Activated CD8-positive, alpha-beta T cell treated with anti-CD3 and anti-CD28 coated beads for 36 hours (primary cell): Measurements from ENCODE around the gene SFSWAP. TPM values are rescaled to one million over a fixed set of nuclear protein-coding genes. Genes with fewer than 3 reads are reported as not detected.

ENCODE experiments used
- ATAC-seq: fragments of 200-7000 bp; cut with Tn5 transposase; one replicate; pipeline ENCODE4 v1.10.0; 2021; ENCODE audit warnings: mild to moderate bottlenecking, moderate library complexity
- CTCF ChIA-PET: fragments of 350-600 bp; sonication (Branson Sonifier 250); formaldehyde crosslinking; loops from one replicate; lab custom pipeline; 2021; ENCODE audit warnings: antibody characterized with exemption; lab: Charles Lee
- POLR2A ChIA-PET: fragments of 350-600 bp; sonication (Branson Sonifier 250); formaldehyde crosslinking; loops from one replicate; lab custom pipeline; 2021; ENCODE audit warnings: antibody characterized with exemption; lab: Charles Lee
- DNase-seq: peaks from one replicate; pipeline ENCODE4 v3.0.0-alpha.2; 2020
- H3K27ac Mint-ChIP-seq: one replicate; pipeline ENCODE4 v1.8.0; 2021; ENCODE audit warnings: mild to moderate bottlenecking, mixed read lengths
- H3K27me3 Mint-ChIP-seq: one replicate; pipeline ENCODE4 v1.8.0; 2021; ENCODE audit warnings: mixed read lengths
- H3K36me3 Mint-ChIP-seq: one replicate; pipeline ENCODE4 v1.8.0; 2021; ENCODE audit warnings: low read depth, mixed read lengths
- H3K4me1 Mint-ChIP-seq: one replicate; pipeline ENCODE4 v1.8.0; 2021; ENCODE audit warnings: low read depth, mixed read lengths
- H3K4me3 Mint-ChIP-seq: one replicate; pipeline ENCODE4 v1.8.0; 2021; ENCODE audit warnings: mild to moderate bottlenecking, moderate library complexity, mixed read lengths
- H3K9me3 Mint-ChIP-seq: one replicate; pipeline ENCODE4 v1.8.0; 2021; ENCODE audit warnings: mixed read lengths
- intact Hi-C: fragments of 100-400 bp; cut with micrococcal nuclease; formaldehyde crosslinking; loops from one replicate; pipeline ENCODE4 v1.10.0; 2022
- total RNA-seq, 2 experiments: library from RNA; stranded (reverse); gene quantifications; one replicate each; pipeline ENCODE4 v1.2.3, GENCODE V29; 2021
- TF ChIP-seq, protein P1 (sequence below): fragments of 200-600 bp; IDR thresholded peaks from one replicate; pipeline ENCODE4 v1.8.0; 2022; ENCODE audit warnings: antibody characterized with exemption, mild to moderate bottlenecking

Gene SFSWAP
- total RNA-seq, 2 experiments from 2014 or later: 47.6 to 49.3 TPM

DNA sequence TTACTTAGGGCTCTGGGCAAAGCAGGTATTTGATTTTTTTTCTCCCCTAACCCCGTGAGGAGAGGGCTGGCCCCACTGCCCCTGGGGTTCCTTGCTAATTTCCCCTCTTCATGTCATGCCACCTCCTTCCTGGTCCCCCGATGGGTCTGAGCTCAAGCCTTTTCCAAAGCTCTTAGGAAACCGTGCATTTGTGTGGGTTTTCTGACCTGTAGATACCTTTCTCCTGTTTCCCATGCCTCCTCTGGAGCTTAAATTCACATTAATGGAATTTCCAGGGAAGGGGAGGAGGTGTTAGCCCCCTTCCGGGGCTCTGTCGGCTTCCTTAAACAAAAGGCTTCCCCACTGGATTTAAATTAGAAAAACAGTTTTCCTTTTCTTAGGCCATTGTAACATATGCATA is 12.6 kb downstream of the SFSWAP start:
- H3K27me3 Mint-ChIP-seq: no peaks in the 10 kb centered on the region
- ChIA-PET CTCF (no interaction called here), POLR2A (interaction anchor here (1.3 kb wide), 1 partner anchor 9 kb away, joined by 3 read pairs; no protein-coding TSS in a partner anchor)
- no peak overlapping the region for H3K4me3 Mint-ChIP-seq
- peak overlapping the region; percentile 52 for H3K27ac Mint-ChIP-seq
- H3K9me3 Mint-ChIP-seq: no peaks in the 10 kb centered on the region
- intact Hi-C loops: no loop called here
- DNase-seq (no peak), ATAC-seq (no peak)
- peaks cover 55% of the 10 kb centered on the region for H3K36me3 Mint-ChIP-seq
- TF ChIP-seq, protein P1, sequence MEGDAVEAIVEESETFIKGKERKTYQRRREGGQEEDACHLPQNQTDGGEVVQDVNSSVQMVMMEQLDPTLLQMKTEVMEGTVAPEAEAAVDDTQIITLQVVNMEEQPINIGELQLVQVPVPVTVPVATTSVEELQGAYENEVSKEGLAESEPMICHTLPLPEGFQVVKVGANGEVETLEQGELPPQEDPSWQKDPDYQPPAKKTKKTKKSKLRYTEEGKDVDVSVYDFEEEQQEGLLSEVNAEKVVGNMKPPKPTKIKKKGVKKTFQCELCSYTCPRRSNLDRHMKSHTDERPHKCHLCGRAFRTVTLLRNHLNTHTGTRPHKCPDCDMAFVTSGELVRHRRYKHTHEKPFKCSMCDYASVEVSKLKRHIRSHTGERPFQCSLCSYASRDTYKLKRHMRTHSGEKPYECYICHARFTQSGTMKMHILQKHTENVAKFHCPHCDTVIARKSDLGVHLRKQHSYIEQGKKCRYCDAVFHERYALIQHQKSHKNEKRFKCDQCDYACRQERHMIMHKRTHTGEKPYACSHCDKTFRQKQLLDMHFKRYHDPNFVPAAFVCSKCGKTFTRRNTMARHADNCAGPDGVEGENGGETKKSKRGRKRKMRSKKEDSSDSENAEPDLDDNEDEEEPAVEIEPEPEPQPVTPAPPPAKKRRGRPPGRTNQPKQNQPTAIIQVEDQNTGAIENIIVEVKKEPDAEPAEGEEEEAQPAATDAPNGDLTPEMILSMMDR: no peak
- peaks cover 9% of the 10 kb centered on the region for H3K4me1 Mint-ChIP-seq

DNA sequence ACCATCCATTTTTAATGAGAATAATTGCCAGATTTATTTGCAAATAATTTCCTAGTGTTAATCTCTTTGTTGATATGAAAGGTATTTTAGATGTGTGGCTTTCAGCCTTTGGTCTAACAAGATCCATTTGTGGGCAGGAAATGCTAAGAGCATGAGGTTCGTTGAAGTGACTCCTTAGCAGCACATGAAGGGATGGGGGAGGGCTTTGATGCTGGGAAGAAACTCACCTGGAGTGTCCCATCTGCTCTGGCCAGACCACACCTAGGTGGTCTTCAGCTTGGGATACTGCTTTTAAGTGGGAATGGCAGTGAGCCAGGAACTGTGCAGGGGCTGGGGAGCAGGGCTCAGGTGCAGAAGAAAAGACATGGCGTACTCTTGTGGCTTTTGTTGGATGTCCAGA is 13.6 kb downstream of the SFSWAP start:
- ChIA-PET POLR2A (no interaction called here), CTCF (no interaction called here)
- TF ChIP-seq, protein P1: no peak
- peaks cover 55% of the 10 kb centered on the region for H3K36me3 Mint-ChIP-seq
- no peak for ATAC-seq
- no peaks in the 10 kb centered on the region for H3K9me3 Mint-ChIP-seq
- H3K27ac Mint-ChIP-seq: peak overlapping the region; percentile 25
- peaks cover 9% of the 10 kb centered on the region for H3K4me1 Mint-ChIP-seq
- DNase-seq: no peak
- no peak overlapping the region for H3K4me3 Mint-ChIP-seq
- H3K27me3 Mint-ChIP-seq: no peaks in the 10 kb centered on the region
- intact Hi-C loops: no loop called here

DNA sequence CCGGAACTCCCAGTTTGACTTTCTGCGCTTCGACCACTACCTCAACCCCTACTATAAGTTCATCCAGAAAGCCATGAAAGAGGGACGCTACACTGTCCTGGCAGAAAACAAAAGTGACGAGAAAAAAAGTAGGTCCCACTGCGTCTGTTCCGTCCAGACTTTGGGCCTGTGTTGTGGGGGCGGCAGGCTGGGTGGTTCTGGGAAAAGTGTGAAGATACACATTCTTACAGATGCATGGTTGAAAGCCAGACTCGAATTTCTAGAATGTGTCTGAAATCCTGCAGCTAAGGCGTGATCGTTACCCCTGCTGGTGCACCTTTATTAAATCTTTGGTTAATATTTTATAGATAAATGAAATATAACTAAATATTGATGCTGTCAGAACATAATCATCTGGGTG is 14.6 kb downstream of the SFSWAP start:
- Mint-ChIP-seq H3K4me1 (peaks cover 9% of the 10 kb centered on the region), H3K4me3 (no peak overlapping the region), H3K36me3 (peaks cover 55% of the 10 kb centered on the region), H3K27ac (no peak overlapping the region), H3K27me3 (no peaks in the 10 kb centered on the region), H3K9me3 (no peaks in the 10 kb centered on the region)
- no peak for DNase-seq
- intact Hi-C loops: no loop called here
- TF ChIP-seq, protein P1: no peak
- ChIA-PET CTCF (interaction anchor here (1.0 kb wide), 1 partner anchor 9 kb away, joined by 4 read pairs; no protein-coding TSS in a partner anchor), POLR2A (interaction anchor here (0.6 kb wide), 1 partner anchor 23 kb away, joined by 3 read pairs; no protein-coding TSS in a partner anchor)
- ATAC-seq: no peak

DNA sequence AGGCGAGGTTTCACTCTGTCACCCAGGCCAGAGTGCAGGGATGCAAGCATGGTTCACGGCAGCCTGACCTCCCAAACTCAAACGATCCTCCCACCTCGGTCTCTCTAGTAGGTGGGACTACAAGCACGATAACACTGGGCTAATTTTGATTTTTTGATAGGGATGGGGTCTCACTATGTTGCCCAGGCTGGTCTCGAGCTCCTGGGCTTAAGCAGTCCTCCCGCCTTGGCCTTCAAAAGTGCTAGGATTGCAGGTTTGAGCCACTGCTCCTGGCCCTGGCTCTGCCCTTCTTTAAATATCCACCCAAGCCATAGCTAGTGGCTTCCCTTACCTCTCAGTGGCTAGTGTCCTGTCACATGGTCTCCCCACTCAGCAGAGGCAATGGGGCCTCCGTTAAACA is 17.8 kb downstream of the SFSWAP start:
- ChIA-PET CTCF (no interaction called here), POLR2A (interaction anchor here (1.6 kb wide), 1 partner anchor 13 kb away, joined by 4 read pairs; no protein-coding TSS in a partner anchor)
- Mint-ChIP-seq H3K4me3 (no peak overlapping the region), H3K4me1 (peaks cover 3% of the 10 kb centered on the region), H3K9me3 (no peaks in the 10 kb centered on the region), H3K27me3 (no peaks in the 10 kb centered on the region), H3K27ac (no peak overlapping the region), H3K36me3 (peaks cover 52% of the 10 kb centered on the region)
- intact Hi-C loops: no loop called here
- DNase-seq: no peak
- ATAC-seq: no peak
- TF ChIP-seq, protein P1: no peak

DNA sequence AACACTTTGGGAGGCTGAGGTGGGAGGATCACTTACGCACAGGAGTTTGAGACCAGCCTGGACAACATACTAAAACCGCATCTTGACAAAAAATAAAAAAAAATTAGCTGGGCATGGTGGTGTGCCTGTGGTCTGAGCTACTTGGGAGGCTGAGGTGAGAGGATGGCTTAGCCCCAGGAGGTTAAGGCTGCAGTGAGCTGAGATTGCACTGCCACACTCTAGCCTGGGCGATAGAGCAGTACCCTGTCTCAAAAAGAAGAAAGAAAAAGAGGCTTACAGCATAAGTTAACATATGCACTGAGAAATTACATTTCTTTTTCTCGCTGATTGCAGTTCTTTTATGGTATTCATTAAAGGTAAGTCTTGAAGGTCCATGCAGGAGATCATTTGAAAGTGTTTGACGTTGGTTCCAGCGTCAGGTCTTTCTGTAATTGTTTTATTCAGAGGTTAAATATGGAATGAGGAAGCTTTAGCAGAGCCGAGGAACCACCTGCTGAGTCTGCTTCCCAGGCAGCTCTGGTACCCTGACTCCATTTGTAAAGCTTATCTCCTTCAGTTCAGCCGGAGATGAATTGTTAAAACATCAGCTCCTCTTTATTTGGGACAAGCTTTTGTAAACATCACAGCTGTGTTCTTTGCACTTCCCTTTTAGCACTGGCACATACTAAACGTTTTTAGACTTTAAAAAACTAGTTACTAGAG is 18.5 kb downstream of the SFSWAP start:
- Mint-ChIP-seq H3K27me3 (no peaks in the 10 kb centered on the region), H3K27ac (no peak overlapping the region), H3K9me3 (no peaks in the 10 kb centered on the region), H3K36me3 (peaks cover 56% of the 10 kb centered on the region), H3K4me1 (peaks cover 2% of the 10 kb centered on the region), H3K4me3 (no peak overlapping the region)
- no peak for ATAC-seq
- intact Hi-C loops: no loop called here
- TF ChIP-seq, protein P1: no peak
- ChIA-PET CTCF (interaction anchor here (0.9 kb wide), 1 partner anchor 26 kb away, joined by 3 read pairs; no protein-coding TSS in a partner anchor), POLR2A (interaction anchor here (1.6 kb wide), 1 partner anchor 14 kb away, joined by 4 read pairs; no protein-coding TSS in a partner anchor)
- DNase-seq: no peak
